SIG-M5 treated with dmso at 0.1 percent for 504 hours (cell line): ENCODE measurements around the gene BBS2.
A peak's percentile ranks its signal among the peaks of the same experiment; 100 is the strongest.
"Not testable (repeated sequence)": the region's sequence is repeated elsewhere in the genome, so short reads cannot be mapped to it uniquely, and the experiment has no call there.

Experiments used
- DNase-seq: peaks from one replicate; lab custom pipeline; 2025; ENCODE audit not compliant: unreplicated experiment; lab: John Stamatoyannopoulos, UW

Gene BBS2

DNA sequence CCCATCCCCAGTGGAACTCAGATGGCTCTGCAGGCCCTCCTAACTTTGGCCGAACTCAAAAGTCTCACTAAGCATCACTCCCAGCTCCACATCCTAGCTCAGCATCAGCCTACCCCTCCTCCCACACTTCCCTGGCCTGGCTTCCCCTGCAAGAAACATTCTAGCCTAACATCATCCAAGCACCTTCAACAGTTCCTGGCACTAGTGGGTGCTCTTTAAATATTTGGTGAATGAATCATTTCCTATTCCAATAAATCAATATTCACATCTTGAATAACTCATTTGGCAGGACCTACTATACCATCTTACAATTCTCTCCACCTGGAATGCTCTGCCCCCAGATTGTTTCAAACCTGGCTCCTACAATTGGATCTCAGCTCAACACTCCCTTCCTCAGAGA, 11.0 kb upstream of the BBS2 start:
- no peak for DNase-seq

DNA sequence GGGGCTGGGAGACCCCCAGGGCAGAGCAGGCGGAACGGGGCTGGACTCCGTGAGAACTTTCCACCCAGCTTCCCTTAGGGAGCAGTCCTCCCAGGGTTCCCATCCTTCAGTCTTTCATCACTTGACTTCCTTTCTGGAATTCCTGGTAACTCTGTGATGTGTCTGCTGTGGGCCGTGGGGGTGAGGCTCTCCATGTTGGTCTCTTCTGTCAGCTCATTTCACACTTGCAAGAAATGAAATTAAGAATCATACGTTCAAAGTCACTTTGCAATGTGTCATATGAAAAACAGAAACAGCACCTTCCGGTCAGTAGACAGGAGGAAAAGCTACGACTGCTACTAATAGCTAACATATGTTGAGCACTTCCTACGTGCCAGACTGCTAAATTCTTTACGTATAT, 5.4 kb upstream of the BBS2 start:
- DNase-seq, result no peak

DNA sequence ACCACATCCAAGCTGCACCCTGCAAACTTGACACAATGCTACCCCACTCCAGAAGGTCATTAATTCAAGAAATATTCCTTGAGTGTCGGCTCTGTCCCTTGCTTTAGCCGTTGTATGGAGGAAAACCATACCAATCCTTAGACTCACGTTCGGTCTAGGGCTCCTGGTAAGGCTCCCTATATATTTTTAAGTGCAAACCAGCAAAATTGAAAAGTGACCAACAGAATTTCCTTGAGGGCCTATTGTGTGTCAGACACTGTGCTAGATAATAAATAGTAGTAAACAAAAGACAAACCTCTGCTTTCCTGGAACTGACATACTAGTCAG, 390 bp upstream of the BBS2 start:
- no peak for DNase-seq

DNA sequence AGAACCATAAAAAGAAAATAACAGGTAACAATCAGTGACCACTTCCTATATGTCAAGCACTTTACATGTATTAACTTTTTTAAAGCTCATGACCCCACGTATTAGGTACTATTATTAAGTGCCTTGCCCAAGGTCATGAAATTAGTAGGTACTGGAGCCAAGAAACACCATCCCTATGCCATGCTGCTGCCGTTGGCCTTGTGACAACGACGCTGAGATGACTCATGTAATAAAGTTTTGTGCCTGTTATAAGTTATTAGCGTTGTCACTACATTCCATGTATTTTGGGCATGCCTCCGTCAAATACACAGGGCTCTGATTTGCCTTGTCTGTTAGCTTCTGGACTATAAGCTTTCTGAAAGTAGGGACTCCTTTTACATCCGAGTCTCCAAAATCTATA, 1.4 kb downstream of the BBS2 start:
- no peak for DNase-seq

DNA sequence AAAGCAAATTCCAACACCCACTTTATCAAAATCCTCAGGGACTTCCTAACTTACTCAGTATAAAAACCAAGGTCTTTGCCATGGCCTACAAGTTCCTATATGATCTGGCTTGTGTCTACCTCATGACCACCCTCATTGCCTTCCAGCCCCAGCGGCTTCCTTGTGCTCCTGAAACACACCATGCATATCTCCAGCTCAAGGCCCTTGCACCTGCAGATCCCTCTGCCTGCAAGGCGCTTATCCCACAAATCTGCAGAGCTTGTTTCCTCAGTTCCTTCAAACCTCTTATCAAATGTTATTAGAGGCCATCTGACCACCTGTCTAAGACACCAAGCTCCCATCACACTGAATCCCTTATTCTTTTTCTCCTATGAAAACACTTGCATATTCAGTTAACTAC, 2.6 kb downstream of the BBS2 start:
- DNase-seq, result no peak

DNA sequence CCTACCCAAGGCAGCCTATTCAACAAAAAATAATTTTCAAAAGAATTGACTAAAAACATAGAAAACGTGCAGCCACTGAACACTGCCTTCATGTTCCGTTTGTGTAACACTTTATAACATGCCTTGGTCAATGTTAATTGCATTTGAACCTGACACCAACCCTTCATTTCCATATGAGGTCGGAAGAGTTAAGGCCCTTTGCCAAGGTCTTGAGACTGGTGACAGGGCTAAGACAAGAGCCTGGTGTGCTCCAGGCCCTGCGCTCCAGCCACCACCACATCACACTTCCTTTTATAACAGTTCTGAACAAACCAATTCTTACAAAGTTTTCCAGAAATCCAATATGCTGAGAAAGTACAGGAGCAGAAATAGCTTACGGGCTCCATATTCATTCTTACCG, 4.2 kb downstream of the BBS2 start:
- no peak for DNase-seq

DNA sequence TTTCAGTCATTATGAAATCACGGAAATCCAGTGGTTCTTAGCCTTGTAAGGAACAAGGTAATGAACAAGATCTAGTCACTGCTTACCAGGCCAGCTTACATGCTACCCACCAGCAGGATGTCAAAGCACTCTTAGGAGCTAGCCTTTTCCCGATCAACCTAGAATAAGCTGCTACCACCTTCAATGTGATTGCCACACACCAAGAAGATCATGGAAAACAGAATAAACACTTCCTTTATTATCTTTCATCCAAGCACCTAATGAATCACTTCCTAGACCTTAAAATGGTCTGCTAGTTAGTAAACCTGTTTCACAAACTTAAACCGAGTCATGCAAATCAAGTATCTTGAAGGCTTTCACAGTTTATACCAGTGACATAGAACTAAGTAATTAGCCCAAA, 5.0 kb downstream of the BBS2 start:
- DNase-seq, result no peak

DNA sequence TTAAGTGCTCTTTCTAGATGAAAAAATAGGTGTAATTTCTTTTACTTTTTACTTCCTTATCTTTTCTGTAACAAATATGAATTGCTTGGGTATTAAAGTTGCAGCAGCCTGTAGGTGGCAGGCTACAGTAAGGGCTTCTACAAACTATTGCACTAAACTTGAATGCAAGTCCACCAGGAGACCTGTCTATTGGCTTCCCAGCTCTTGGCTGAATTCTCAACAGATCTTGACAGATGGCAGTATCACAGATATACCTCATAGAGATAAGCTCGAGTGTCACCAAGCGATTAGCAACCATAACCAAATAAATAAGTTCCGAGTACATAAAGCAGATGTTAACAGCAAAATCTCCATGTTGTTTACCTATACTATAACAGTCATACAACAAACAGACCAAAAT, 5.9 kb downstream of the BBS2 start:
- DNase-seq, result peak; percentile 63

DNA sequence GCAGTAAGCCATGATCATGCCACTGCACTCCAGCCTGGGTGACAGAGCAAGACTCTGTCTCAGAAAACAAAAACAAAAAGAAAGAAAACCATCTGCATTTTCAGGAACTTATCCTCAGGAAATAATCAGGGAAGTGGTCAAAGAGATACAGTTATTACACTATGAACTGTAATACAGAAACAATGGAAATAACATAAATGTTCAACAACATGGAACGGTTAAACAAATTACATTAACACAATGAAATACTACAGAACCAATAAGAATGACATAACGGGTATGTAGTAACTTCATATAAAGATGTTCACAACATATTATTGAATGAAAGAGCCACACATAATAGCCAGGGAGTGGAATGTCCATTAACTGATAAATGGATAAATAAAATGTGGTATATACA, 6.7 kb downstream of the BBS2 start:
- no peak for DNase-seq

DNA sequence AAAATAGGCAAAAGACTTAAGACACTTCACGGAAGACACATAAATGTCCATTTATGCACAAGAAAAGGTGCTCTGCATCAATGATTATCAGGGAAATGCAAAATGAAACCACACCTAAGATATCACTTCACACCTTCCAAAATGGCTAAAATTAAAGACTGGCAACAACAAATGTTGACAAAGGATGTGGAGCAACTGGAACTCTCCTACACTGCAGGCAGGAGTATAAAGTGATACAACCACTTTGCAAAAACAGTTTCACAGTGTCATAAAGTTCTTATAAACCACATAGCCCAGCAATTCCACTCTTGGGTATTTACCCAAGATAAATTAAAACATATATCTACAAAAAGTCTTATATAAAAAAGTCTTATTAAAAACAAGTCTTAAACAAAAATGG, 7.8 kb downstream of the BBS2 start:
- no peak for DNase-seq

DNA sequence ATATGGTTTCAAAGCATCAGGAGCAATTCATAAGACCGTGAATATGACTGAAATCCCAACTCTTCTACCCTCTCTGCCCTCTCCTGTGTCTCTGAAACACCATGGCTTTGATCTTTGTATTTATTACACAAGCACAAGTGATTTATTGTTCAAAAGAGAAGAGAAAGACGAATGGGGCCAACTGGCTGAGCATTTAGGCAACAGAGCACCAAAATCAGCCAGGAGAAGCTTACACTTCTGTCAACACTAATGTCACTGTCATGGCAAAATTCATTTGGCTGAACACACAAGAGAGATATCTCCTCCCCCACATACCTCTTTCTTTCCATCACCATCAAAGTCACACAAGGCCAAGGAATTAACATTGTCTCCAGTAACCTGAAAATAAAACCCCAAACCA, 9.3 kb downstream of the BBS2 start:
- DNase-seq, result no peak

DNA sequence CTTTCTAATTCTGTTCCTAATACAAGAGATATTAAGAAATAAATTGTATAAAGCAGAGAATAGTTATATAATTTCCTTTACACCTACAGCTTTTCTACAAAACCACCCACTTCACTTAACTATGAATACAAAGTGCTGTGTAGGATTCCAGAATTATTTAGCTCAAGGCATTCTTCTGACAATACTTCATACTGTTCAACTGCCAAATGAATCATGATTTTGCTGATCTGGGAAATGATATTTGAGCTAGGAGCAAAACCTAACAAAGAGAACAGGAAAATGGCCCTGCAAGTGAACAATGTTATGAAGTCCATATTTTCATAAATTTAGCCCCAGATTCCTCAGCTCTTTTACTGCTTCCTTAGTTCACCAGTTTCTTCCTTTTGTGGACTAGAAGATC, 12.9 kb downstream of the BBS2 start:
- DNase-seq, result no peak

DNA sequence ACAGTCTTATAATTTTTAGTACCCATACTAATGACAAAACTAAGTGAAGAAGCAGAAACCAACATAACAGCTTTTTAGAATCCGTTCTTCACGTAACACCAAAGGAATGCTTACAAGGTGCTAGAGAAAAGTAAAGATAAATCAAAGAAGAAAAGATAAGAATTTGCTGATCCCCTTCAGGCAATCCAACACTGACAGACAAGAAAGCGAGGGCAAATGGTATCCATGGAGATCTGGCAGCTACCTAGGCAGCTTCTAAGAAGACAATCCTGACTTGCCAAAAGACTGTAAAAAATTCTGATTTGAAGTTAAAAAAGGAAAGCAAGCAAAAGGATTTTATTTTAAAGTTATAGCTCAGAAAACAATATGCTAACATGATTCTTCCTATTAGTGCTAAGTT, 14.6 kb downstream of the BBS2 start:
- no peak for DNase-seq

DNA sequence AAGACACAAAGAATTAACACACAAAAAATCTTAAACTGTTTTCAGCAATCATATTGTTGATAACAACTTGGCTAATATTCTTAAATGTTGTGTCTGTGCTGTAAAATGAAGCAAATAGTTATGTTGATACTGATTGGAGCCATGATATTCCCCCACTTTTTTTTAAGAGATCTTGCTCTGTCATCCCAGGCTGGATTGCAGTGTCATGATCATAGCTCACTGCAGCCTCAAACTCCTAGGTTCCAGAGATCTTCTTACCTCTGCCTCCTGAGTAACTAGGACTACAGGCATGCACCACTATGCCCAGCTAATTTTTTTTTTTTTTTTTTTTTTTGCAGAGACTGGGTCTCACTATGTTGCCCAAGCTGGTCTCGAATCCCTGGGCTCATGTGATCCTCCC, 26.0 kb downstream of the BBS2 start:
- DNase-seq, result no peak

DNA sequence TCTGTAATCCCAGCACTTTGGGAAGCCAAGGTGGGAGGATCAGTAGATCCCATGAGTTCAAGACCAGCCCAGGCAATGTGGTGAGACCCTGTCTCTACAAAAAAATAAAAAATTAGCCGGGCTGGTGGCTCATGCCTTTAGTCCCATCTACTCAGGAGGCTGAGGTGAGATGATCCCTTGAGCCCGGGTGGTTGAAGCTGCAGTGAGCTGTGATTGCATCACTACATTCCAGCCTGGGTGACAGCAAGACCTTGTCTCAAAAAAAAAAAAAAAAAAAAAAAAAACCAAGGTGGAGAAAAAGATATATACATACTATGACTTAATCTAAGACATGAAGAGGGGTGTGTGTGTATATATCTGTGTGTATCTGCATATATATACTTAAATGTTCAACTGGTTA, 26.7 kb downstream of the BBS2 start:
- no peak for DNase-seq

DNA sequence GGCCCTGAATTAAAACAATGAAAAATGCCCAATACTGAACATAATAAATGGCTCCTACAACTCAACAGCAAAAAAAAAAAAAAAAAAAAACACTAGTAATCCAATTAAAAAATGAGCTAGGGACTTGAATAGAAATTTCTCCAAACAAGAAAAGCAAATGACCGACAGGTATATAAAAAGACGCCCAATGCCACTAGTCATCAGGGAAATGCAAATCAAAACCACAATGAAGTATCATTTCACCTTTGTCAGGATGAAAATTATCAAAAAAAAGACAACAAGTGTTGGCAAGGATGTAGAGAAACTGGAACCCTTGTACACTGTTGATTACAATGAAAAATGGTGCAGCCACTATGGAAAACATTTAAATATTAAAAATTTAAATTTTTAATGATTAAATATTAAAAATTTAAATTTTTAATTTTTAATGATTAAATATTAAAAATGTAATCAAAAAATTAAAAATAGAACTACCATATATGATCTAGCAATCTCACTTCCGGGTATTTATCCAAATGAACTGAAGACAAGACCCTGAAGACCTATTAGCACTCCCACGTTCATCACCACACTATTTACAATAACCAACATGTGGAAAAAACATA, 28.1 kb downstream of the BBS2 start:
- no peak for DNase-seq

DNA sequence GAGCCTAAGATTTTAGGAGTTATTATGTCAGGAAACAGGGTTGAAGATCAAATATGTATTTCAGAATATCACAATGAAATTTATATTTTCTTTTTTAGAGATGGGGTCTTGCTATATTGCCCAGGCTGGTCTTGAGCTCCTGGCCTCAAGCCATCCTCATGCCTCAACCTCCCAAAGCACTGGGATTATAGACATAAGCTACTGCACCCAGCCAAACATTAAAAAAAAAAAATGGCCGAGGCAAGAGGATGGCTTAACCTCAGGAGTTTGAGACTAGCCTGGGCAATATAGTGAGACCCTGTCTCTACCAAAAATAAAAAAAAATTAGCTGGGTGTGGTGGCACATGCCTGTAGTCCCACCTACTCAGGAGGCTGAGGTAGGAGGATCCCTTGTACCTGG, 31.0 kb downstream of the BBS2 start:
- not testable (repeated sequence) for DNase-seq

DNA sequence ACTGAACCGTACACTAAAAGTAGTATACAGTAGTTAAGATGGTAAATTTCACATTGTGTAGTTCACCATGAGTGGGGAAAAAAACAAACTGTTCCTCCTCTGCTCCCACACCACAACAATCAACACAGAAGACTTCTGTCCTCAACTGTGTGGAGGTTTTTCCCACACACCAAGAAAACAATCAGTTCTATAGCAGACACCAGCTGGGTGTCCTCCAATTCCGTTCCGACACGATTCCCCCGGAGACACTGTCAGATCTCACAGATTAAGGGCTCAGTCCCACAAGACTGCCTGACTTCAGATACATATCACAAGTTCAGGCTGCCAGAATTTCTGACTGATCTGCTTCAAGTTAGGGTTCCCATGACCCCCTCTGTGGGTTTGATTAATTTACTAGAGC, 31.8 kb downstream of the BBS2 start:
- DNase-seq, result no peak

DNA sequence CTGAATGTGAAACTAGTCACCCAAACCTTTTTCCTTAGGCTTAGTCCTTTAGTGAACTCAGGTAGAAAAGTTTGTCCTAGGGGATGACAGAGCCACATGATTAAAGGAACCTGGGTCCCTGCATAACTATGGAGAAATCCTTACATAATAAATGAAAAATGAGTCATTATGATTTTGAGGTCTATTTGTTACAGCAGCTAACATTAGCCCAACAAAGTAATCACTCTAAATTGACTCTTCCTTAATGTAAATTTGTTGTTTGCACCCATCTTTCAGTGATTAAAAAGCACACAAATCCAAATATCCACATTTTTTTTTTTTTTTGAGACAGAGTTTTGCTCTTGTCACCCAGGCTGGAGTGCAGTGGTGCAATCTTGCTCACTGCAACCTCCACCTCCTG, 36.4 kb downstream of the BBS2 start:
- DNase-seq, result no peak

DNA sequence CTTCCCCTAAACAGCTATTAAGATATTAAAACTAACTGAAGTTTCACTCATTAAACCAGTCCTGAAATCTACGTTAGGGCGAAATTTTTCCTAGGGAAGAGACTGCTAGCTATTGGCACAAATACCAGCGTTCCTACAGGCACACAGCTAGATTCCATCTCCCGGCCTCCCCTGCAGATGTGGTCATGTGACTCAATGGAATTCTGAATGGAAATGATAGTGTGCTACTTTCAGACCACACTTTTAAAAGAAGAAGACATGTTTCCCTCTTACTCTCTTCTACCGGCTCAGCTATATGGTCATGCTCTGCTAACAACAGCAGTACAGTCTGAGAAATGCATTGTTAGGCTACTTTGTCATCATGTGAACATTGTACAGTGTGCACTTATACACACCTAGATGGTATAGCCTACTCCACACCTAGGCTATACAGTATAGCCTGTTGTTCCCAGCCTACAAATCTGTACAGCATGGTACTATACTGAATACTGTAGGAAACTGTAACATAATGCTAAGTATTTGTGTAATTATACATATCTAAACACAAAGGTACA, 37.1 kb downstream of the BBS2 start:
- no peak for DNase-seq

DNA sequence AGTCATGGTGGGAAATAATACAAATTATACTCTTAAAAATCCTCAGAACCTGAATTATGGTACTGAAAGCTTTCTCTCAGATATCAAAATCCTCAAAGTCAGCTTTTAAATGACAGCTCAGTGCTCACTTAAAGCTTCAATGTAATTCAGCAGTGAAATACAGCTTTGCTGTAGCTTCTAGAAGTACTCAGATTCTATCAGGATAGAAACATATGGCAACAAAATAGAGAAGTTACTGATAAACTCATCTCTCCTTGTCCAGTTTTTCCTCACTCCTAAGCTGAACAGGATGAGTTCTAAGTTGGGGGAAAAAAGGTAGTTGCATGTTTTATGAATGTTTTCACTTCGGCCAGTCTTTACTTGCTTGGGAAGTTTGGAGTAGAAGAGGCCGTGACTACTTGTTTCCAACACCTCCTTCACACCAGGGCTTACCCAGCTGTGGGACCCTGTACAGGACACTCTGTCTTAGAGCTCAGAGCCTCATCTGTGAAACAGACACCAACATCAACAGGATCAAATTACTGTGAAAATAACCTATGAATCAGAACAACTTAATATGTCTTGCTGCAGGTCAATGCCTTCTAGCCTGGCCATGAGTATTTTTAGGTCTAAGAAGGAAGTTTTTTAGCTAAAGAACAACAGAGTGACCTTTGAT, 38.2 kb downstream of the BBS2 start:
- no peak for DNase-seq

DNA sequence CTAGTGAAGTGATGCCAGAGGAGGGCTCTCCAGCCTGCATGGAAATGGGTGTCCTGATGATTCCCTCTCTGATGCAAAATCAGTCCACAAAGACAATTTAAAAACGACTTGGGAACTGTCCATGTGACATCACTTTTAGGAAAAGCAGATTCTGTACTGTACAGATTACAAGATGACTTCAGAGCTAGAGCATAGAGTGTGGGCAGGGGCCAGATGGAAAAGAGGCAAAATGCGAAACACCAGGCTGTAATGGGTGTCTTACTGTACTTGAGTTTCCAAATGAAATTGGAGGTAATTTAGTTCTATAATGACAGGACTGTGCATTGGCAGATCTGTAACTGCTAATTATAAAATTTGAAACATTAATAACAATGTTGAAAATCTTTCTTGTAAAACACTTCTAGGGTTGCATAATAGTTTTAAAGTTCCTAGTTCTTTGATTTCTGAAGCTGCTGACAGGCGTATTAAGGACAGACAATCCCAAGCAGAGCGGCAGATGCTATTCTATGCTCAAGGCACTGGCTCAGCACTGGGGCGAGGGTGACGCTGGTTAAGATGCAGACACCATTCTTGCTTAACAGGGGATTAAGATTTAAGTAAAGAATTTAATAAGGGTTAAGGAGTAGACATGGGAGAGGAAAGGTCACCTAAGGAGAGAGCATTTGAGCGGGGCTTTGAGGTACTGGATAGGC, 38.9 kb downstream of the BBS2 start:
- no peak for DNase-seq

DNA sequence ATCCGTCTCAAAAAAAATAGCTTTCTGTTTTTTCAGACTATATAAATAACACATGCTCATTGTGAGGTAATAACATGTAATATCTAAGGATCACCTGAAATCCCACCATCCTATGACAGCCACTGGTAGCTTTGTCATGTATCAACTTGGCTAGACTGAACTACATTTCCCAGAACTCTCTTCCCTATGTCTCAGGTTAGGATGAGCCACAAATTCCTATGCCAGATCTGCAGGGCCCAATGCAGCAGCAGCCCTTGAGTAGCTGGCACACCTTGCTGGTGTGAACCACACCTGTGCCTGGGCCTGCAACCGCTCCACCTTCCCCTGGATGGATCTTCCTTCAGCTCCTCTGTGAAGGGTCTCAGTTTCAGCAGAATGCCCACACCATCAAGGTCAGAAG, 40.4 kb downstream of the BBS2 start:
- no peak for DNase-seq
